GM18507 (cell line): Measurements from ENCODE around the gene FYCO1.

Experiments
- DNase-seq: peaks from one replicate; pipeline ENCODE4 v3.0.0; 2011; ENCODE audit warnings: low read depth; ENCODE audit not compliant: insufficient read length; ENCODE audit errors: extremely low spot score
- FAIRE-seq: peaks from 2 replicates; lab custom pipeline; 2011; peaks lifted over from hg19 to GRCh38; lab: Jason Lieb, UNC

Gene FYCO1

DNA sequence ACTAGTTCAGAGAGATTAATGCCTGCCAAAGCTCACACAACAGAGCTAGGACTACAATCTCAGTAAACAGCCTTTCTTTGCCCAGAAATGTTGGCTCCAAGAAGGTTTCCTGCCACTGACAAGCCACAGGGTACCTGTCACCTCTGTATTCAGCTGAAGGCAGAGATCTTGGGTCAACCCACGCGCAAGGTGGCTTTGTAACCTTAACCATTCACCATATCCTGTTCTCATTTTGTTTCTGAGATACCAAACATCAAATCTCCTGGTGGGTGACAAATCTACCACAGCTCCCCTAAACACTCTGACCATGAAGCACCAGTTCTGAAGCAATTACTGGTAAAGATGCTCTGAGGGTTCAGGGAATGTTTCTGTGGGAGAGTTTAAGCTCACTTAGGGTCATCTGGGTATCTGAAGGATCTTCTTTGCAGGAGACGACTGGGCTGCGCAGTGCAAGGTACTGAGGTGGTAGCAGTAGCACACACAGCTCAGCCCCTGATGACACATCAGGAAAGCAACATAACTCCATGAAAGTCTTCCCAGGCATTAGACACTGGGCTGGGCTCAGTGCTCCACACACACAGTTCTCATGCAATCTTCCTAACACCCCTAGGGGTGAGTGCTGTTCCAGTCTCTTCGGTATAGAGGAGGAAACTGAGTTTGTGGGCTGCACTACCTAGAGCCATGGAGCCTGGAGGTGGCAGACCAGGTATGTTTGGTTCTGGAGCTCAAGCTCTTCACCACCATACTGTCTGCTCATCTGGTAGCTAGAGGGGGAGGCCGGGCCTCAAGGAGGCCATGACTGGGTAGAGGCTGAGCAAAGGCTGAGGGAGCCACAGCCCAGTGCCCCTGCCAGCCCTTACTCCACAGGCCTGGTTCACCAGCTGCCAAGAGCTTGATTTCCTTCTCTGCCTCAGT, 44.7 kb downstream of the FYCO1 start:
- DNase-seq: no peak
- no peak for FAIRE-seq

DNA sequence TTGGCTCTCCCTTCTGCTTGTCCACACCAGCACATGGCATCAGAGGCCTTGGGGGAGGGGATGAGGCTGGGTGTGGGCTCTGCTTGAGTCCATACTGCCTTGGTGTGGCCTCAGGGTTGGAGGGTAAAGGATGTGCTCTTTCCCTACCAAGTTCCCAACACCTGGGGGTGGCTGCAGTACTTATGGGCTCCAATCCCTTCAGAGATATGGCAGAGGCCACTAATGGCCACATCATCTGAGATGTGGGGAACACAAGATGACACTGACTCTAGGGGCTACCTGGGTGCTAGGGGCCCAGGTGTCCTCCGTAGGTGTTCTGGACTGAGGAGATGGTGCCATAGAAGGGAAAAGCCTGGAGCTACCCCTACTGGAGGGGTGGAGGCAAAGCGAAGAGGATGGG, 45.5 kb downstream of the FYCO1 start:
- DNase-seq: no peak
- no peak for FAIRE-seq

- DNase-seq: no peak
- no peak for FAIRE-seq
These were observed 46.2 kb downstream of the FYCO1 start for GRCh38 chr3:45949432-45949831.

- no peak for DNase-seq
- FAIRE-seq: no peak
These were observed 46.7 kb downstream of the FYCO1 start for GRCh38 chr3:45948881-45949280.

DNA sequence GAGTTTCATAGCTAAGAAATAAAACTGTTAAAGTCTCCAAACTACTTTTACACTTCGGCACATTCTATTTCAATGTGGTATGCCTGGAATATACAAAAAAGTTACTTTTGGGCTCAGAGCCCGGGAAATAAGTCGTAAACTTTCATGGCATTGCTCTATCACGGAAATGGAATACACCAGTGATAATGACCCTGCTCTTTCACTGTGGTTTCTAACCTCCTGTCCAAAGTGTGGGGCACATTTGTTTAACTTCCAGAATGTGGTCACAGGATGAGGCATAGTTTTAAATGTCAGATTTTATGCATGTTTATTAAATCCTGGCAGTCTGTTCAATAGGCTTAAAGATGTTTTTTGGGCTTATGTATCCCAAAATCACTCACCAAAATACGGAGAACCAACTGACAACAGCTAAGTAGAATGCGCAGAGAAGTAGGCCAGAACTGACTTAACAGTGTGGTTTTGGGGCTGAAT, 47.3 kb downstream of the FYCO1 start:
- FAIRE-seq: no peak
- no peak for DNase-seq

GRCh38 chr3:45947361-45947760, 48.3 kb downstream of the FYCO1 start:
- DNase-seq: no peak
- FAIRE-seq: no peak

- no peak for DNase-seq
- no peak for FAIRE-seq
These were observed 48.7 kb downstream of the FYCO1 start for GRCh38 chr3:45946875-45947274.

DNA sequence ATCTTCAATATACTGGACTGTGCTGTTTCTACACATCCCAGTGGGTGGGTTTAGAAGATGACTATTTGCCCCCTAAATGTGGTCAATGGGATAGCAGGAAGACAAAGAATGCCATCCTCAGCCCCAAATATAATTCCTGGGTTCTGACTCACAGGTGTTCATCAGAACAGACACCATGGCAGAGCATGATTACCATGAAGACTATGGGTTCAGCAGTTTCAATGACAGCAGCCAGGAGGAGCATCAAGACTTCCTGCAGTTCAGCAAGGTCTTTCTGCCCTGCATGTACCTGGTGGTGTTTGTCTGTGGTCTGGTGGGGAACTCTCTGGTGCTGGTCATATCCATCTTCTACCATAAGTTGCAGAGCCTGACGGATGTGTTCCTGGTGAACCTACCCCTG, 49.3 kb downstream of the FYCO1 start:
- FAIRE-seq (no peak), DNase-seq (no peak)

DNA sequence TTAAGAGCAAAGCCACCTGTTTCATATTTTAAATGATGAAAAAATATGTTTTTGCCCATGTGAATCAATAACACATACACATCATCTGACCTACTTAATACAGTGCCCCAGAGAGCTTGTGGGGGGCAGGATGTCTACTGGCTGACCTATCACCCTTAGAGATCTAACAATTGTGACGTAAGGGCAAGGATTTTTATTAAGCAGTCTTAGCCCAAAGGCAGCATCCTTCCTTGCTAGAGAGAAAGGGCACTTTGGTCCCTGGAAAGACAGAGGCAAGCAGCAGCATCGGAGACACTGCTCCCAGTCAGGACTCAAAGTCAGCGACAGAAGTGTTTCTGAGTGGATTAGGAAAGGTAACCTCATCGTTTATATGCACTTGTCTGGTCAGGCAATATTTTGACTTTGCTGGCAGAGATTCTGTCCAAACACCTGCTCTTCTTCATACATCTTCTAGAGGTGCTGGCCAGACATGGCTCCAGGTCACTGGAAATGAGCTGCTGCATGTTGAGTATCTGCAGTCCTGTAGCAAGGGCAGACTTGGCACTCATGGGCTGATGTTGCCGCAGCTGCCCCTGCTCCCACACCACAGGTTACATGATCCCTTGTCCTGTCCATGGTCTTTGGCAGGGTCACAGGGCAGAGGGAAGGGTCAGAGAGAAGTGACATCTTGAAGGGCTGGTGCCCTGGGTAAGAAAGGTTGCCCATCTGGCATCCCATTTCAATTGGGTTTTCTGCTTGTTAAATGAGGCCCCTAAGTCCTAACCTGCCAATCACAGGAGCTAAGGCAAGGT, 50.6 kb downstream of the FYCO1 start:
- DNase-seq (no peak), FAIRE-seq (no peak)

DNA sequence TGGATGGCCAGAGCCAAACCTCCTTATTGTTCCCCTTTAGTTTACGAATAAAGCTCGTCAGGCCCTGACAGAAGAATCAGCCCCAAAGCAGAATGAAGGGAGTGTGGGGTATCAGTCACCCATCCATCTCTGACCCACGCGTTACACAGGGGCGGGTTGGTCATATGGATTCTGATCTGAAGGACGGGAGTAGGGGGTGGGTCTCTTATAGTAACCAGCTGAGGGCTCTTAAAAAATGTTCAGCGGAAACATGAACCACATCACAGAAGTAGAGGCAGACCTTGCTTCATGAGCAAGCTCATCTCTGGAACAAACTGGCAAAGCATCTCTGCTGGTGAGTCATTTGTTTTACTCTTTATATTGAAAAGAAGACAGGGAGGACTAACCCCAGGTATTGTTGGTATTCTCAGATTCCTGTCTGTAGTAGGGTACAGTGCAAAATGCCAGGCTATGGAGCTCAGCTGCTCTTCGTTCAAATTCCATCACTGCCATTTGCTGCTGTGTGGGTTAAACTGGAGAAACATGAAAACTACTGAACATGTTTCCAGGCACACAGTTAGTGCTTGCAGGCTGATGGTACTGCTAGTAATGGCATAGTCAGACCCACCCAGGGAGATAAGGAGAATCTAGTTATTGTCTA, 52.3 kb downstream of the FYCO1 start, which contains the start of gene CXCR6:
Gene CXCR6, plus strand, starts transcription at position 258 of the 640 bp plus-strand sequence. CDS start 3,018 bp downstream, outside the sequence.
- DNase-seq (no peak), FAIRE-seq (no peak)

DNA sequence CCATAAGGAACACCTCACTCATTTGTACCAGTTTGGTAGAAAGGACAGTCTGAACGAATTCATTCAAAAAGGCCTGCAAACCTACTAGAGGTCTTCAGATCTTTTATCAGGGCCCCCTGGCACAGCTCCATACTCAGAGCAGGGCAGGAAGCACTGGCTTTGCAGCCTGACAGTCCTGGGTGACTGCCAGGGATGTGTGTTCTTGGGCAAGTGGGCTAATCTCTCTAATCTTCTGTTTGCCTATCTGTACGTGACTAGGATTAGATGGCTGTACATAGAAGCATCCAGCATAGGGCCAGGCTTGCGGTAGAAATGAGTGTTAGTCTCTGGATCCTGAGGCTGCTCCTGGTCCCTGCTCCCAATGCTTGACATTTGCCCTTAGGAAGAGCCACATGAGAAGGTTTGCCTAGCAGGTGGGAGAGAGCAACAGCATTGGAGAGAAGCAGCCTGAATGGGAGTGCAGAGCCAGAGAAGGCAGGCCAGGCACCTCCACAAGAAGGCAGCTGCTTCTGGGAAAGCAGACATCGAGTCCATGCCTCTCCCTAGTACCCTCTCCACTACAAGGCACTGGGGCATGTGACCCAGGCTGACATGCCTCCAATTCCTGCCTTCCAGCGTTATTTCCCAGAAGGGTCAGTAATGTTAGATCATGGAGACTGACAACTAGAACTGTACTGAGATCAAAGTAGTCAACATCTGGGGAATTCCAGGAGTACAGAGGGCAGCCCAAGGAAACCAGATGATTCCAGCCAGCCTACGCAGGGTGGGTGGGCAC, 53.4 kb downstream of the FYCO1 start:
- FAIRE-seq (no peak), DNase-seq (no peak)

DNA sequence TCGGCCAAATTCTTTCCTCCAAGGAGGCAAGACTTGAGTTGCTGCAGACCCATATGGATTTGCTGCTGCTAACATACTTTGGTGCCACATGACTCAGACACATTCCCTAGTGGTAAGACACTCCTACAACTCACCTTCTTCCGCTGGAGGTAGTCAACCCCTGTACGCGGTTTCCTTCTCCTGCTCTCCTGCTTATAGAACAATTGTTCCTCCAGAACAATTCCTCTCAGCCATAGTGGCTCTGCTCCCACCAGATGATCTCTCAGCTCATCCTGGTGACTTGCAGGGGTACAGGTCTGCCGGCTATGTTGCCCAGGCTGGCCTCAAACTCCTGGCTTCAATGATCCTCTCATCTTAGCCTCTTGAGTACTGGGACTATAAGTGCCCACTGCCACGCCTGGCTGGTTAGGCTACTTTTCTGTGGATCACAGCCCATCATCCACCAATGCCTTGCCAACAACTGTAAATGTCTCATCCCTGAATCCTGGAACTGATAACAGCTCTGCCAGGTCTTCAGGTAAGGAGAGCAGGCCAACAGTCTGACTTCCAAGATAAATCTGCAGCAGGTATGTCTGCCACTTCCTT, 54.8 kb downstream of the FYCO1 start:
- DNase-seq: no peak
- no peak for FAIRE-seq

DNA sequence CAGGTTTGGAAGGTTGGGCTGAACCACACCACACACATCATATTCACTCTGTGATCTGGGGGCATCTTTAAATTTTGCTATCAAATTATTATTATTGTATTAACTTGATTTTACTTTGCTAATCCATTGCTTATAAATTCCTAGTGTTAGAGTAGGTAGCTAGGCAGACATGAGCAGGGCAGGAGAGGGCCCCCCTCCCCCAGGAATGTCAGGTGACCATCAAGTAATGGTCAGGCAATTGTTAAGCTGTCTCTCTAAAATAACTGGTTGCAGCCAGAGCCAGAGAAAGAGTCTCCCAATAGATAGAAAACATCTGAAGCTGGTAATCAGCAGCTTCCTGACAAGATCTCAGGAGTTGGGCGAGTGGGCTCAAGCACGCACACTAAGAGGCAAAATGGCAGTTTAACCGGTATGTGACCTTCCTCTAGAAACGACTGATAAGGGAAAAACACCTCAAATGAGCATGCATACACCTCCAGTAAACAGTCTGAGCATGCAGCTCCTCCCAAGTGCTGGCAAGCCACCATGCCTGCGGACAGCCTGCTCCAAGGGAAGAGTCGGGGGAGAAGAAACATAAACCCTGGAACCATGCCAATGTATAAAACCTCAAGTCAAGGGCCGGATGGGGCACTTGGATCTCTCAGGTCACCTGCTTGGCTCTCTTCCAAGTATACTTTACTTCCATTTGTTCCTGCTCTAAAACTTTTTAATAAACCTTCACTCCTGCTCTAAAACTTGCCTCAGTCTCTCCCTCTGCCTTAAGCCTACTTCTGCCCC, 55.4 kb downstream of the FYCO1 start:
- DNase-seq (no peak), FAIRE-seq (no peak)

DNA sequence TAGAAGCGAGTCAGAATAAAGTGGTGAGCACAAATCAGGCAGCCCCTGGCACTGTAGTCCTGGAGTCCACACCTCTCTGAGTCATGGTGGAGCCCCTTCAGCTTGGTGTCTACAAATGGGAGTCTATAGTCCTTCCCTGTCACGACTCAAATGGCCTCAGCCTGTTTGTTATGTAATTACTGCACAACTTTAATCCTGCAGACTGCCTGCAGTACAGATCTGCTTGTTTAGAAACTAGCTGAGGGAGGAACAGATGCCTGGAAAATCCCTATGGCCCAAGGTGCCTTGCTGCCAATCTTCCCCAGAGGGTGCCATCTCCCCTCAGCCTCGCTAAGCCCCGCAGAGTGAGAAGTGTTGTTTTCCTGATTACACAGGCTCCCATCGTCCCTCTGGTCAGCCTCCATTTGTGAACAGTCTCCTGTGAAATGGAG, 56.3 kb downstream of the FYCO1 start:
- DNase-seq (no peak), FAIRE-seq (no peak)

DNA sequence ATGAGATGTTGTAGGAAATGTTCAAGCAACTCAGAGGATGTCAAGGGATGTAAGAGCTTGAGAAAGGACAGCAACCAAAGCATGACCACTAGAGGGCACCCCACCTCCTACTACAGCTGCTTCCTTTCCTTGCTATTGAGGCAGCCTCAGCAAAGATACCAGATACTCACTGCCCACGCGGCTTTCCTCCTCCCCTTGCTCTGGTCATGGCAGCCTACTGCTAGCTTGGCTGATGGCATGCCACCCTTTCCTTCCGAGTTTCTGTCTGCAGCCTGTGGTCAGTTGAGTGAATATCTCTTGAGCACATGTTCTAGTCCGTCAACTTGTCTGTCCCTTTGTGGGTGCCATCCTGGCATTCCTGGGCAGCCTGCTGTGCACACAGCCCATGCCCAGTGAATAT, 56.8 kb downstream of the FYCO1 start:
- FAIRE-seq: peak; percentile 97
- DNase-seq: peak; percentile 57

- no peak for FAIRE-seq
- DNase-seq: no peak
These were observed 57.6 kb downstream of the FYCO1 start for GRCh38 chr3:45938043-45938435.

GRCh38 chr3:45937206-45938042, 58.2 kb downstream of the FYCO1 start:
- DNase-seq (no peak), FAIRE-seq (no peak)
